ENCODE measurements around the gene FADS2. TPM values are rescaled to one million over a fixed set of nuclear protein-coding genes. Genes with fewer than 3 reads are reported as not detected.

Gene FADS2
- total RNA-seq = 100 to 1,000 TPM; 130 to 455 (median 327) TPM

DNA sequence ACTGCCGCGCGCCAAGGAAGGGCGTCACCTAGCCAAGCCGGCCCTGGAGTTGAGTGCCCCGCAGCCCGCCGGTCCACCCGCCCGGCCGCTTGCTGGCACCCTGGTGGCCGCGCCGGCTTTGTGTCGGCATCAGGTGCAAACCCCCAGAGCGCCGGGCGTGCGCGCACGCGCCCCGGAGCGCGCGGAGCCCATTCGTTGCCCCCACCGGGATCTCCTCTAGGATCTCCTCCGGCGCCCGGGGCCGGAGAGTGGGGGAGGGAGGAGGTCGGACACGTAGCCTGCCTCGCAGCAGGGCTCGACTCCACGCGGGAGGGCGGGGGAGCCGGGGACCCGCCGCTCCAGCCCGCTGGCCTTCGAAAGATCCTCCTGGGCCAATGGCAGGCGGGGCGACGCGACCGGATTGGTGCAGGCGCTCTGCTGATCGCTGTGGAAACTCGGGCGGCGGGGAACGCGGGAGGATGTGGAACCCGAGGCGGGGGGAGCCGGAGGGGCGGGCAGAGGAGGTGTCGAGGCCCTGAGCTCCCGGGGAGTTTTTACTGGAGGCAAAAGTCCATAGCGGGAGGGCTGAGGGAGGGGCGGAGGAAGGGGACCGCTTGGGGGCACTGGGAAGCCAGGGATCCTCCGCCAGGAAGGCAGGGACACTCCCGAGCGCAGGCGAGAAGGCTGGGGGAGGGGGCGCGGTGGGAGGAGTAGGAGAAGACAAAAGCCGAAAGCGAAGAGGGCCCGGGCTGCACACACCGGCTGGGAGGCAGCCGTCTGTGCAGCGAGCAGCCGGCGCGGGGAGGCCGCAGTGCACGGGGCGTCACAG, at the start of gene FADS2:
FADS2 (plus strand) TSS at position 730 of the 808 bp plus-strand sequence. CDS start 91 bp downstream, outside the sequence.
- Histone ChIP-seq H3K36me3 (no peaks in the 10 kb centered on the region), H3K27ac (peak within 1 kb of the TSS; percentile 70), H3K27me3 (peaks cover 22% of the 10 kb centered on the region), H3K4me3 (peak within 1 kb of the TSS; percentile 53), H3K4me1 (peaks cover 35% of the 10 kb centered on the region), H3K9me3 (no peaks in the 10 kb centered on the region)
- DNase-seq (ENCODE audit: low spot score in 2 of 2) = peak; percentile 77 to 94
- WGBS = 1% methylated on average over 32 of the region's 83 CpGs
- no peak for TF ChIP-seq POLR2AphosphoS5 (IDR thresholded peaks at IDR 0.05)
- no peak for TF ChIP-seq EP300 (IDR thresholded peaks at IDR 0.05)
- no peak for TF ChIP-seq POLR2A (IDR thresholded peaks at IDR 0.05)
- TF ChIP-seq, protein P1, sequence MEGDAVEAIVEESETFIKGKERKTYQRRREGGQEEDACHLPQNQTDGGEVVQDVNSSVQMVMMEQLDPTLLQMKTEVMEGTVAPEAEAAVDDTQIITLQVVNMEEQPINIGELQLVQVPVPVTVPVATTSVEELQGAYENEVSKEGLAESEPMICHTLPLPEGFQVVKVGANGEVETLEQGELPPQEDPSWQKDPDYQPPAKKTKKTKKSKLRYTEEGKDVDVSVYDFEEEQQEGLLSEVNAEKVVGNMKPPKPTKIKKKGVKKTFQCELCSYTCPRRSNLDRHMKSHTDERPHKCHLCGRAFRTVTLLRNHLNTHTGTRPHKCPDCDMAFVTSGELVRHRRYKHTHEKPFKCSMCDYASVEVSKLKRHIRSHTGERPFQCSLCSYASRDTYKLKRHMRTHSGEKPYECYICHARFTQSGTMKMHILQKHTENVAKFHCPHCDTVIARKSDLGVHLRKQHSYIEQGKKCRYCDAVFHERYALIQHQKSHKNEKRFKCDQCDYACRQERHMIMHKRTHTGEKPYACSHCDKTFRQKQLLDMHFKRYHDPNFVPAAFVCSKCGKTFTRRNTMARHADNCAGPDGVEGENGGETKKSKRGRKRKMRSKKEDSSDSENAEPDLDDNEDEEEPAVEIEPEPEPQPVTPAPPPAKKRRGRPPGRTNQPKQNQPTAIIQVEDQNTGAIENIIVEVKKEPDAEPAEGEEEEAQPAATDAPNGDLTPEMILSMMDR (IDR thresholded peaks at IDR 0.05) = no peak

DNA sequence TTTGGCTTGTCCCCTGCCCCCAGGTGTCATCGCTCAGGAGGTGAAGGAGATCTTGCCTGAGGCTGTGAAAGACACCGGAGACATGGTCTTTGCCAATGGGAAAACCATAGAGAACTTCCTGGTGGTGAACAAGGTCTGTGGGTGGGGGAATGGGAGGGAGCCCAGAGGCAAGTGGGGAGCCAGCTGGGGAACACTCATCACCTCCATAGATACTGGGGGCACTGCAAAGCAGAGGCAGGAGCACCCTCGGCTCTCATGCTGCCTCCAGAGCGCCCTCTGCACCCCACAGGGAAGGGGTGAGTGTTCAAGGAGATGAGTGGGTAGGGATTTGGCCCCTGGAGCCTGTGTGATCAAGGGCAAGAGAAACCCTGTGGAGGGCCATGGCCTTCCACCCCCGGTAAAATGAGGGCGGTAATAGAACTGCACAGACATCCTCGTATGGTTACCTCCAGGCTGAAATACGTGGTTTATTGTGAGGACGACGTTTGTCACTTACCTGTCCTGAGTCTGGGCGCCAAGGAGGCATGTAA, 49.7 kb upstream of the FADS2 start:
- Histone ChIP-seq H3K27ac (no peak overlapping the region), H3K9me3 (no peaks in the 10 kb centered on the region), H3K4me1 (peaks cover 12% of the 10 kb centered on the region), H3K27me3 (no peaks in the 10 kb centered on the region), H3K4me3 (no peak overlapping the region), H3K36me3 (peaks cover 4% of the 10 kb centered on the region)
- WGBS = 84% methylated on average over 11 of the region's 11 CpGs
- TF ChIP-seq, protein P1 (IDR thresholded peaks at IDR 0.05) = no peak
- TF ChIP-seq POLR2A (IDR thresholded peaks at IDR 0.05) (no peak), EP300 (IDR thresholded peaks at IDR 0.05) (no peak)
- DNase-seq (ENCODE audit: low spot score in 2 of 2) = no peak

DNA sequence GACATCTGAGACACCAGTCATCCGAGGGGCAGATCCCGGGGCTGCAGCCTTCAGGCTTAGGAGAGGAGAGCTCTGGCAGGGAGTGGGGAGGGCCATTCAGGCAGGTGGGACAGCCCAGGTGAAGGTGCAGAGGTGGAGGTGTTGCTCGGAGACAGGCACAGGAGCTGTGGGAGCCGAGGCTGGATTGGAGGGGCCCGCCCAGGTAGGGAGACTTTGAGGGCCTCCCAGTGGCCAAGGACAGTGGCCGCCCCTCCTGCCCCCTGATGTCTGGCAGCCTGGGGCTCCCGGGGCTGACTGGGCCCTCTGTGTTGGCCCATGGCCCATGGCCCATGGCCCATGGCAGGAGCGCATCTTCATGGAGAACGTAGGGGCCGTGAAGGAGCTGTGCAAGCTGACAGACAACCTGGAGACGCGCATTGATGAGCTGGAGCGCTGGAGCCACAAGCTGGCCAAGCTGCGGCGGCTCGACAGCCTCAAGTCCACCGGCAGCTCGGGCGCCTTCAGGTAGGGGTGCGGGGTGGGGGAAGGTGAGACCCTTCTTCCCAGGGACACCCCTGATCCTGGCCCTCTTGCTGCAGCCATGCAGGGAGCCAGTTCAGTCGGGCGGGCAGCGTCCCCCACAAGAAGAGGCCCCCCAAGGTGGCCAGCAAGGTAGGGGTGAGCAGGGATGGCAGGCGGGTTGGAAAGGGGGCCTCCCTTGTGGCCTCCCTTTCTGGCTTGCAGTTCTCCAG, 49.0 kb upstream of the FADS2 start:
- 80% methylated on average over 5 of the region's 24 CpGs for WGBS
- no peak overlapping the region for H3K4me3 ChIP-seq
- peaks cover 12% of the 10 kb centered on the region for H3K4me1 ChIP-seq
- no peak for DNase-seq (ENCODE audit: low spot score in 2 of 2)
- peaks cover 8% of the 10 kb centered on the region for H3K36me3 ChIP-seq
- TF ChIP-seq POLR2A (IDR thresholded peaks at IDR 0.05) = no peak
- TF ChIP-seq, protein P1 (IDR thresholded peaks at IDR 0.05) = no peak
- TF ChIP-seq EP300 (IDR thresholded peaks at IDR 0.05) = no peak
- no peak for TF ChIP-seq POLR2AphosphoS5 (IDR thresholded peaks at IDR 0.05)
- no peaks in the 10 kb centered on the region for H3K9me3 ChIP-seq
- H3K27ac ChIP-seq = no peak overlapping the region
- no peaks in the 10 kb centered on the region for H3K27me3 ChIP-seq

DNA sequence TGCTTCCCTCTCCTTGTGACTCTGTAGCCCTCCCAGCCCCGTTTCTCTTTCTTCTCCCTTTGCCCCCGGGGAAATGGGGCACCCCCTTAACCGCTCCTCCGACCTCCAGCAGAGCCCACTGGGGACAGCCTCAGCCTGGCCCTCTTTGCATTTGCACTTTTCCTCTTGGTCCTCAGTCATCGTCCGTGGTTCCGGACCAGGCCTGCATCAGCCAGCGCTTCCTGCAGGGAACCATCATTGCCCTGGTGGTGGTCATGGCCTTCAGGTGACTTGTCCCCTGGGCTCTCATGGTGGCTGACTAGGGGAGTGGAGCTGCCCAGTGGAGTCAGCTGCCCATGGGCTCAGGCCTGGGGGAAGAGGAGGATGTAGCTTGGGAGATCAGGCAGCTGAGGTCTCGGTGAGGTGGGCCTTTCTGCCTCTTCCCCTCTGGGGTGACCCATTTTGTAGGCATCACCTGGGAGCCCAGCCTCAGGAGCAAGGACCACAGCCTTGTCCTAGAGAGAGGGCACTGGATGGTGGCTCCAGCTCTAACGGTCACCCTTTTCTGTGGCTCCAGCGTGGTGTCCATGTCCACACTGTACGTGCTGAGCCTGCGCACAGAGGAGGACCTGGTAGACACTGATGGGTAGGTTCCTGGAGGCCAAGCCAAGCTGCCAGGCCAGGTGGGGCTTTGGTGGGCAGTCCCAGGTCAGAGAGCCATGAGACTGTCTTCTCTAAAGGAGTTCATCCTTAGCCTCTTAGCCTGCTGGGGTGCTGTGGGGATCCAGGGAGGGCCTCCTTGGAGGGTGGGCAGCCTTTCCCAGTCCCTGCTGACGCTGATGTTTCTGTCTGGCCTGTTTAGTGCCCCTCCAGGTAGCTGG, 48.2 kb upstream of the FADS2 start:
- TF ChIP-seq, protein P1 (IDR thresholded peaks at IDR 0.05) = no peak
- TF ChIP-seq POLR2A (IDR thresholded peaks at IDR 0.05) = no peak
- TF ChIP-seq EP300 (IDR thresholded peaks at IDR 0.05) = no peak
- TF ChIP-seq POLR2AphosphoS5 (IDR thresholded peaks at IDR 0.05) = no peak
- H3K4me3 ChIP-seq = no peak overlapping the region
- H3K27me3 ChIP-seq = no peaks in the 10 kb centered on the region
- H3K27ac ChIP-seq = no peak overlapping the region
- peaks cover 17% of the 10 kb centered on the region for H3K36me3 ChIP-seq
- peaks cover 12% of the 10 kb centered on the region for H3K4me1 ChIP-seq
- no peaks in the 10 kb centered on the region for H3K9me3 ChIP-seq
- 80% methylated on average over 14 of the region's 14 CpGs for WGBS
- DNase-seq (ENCODE audit: low spot score in 2 of 2) = no peak
